Endothelial cell of umbilical vein (primary cell): Measurements from ENCODE around the gene MYO9A.

Experiments used
- EZH2 ChIP-seq: IDR thresholded peaks from 2 replicates; pipeline ENCODE4 v1.6.1; 2012; ENCODE audit warnings: borderline replicate concordance, low read depth, mild to moderate bottlenecking, moderate library complexity, low read length, inconsistent platforms; ENCODE audit not compliant: severe bottlenecking
- POLR2AphosphoS5 ChIP-seq: IDR thresholded peaks from 2 replicates; pipeline ENCODE4 v1.6.1; 2012; ENCODE audit warnings: low read depth, mild to moderate bottlenecking, control low read depth, low read length, moderate library complexity; ENCODE audit not compliant: insufficient read depth
- TF ChIP-seq, protein P1 (sequence below), 2 donors: IDR thresholded peaks; 1 replicate in 1 of 2; 2 replicates in 1 of 2; pipeline ENCODE4 v1.5.1; 2011; ENCODE audit warnings: low read length in 2 of 2, mild to moderate bottlenecking in 2 of 2, moderate library complexity in 2 of 2, control low read depth in 1 of 2, inconsistent platforms in 1 of 2, low read depth in 1 of 2; ENCODE audit not compliant: insufficient read depth in 1 of 2; ENCODE audit errors: extremely low read depth in 1 of 2

DNA sequence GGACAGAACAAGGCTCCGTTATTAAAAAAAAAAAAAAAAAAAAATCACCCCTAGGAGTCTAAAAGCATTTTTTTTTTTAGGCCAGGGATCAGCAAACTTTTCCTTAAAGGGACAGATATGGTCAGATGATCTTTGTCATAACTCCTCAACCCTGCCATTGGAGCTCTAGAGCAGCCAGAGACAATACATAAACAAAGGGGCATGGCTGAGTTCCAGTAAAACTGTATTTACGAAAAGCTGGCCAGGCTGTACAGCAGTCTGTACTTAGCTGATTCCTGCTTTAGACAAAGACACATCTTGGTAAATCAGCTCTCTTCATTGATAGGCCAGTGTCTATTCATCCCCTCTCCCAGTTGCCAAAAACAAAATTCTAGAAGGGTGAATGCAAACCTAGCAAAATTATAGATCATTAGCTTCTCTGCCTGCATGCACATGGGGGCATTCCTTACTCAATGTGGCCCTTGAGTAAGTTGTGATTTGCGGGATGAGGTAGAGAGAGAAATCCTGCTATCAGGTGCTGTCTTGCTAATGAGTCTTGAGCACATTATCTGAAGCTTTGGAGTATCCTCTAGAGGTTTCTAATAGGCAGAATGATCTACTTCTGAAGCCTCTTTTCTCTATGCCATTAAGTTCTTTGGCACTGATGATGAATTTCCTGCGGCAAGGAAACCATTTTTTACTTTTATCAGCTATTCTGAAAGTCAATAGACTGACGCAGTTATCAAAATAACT lies 35.5 kb upstream of the MYO9A start:
- TF ChIP-seq, protein P1, sequence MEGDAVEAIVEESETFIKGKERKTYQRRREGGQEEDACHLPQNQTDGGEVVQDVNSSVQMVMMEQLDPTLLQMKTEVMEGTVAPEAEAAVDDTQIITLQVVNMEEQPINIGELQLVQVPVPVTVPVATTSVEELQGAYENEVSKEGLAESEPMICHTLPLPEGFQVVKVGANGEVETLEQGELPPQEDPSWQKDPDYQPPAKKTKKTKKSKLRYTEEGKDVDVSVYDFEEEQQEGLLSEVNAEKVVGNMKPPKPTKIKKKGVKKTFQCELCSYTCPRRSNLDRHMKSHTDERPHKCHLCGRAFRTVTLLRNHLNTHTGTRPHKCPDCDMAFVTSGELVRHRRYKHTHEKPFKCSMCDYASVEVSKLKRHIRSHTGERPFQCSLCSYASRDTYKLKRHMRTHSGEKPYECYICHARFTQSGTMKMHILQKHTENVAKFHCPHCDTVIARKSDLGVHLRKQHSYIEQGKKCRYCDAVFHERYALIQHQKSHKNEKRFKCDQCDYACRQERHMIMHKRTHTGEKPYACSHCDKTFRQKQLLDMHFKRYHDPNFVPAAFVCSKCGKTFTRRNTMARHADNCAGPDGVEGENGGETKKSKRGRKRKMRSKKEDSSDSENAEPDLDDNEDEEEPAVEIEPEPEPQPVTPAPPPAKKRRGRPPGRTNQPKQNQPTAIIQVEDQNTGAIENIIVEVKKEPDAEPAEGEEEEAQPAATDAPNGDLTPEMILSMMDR (IDR thresholded peaks at IDR 0.05; ENCODE audit: extremely low read depth in 1 of 2, insufficient read depth in 1 of 2, low read depth in 1 of 2, low read length in 2 of 2), result no peak
- TF ChIP-seq POLR2AphosphoS5 (no peak), EZH2 (no peak)
